ELR (cell line): ENCODE measurements around the gene FOXF2.

Experiments used
- DNase-seq: peaks from one replicate; pipeline ENCODE4 v3.0.0-alpha.2; 2015; ENCODE audit warnings: low read depth

Gene FOXF2

GRCh38 chr6:1378065-1379016 lies 11.0 kb upstream of the FOXF2 start:
- DNase-seq = no peak

- DNase-seq = peak; percentile 34
Measured at GRCh38 chr6:1379017-1379787, 10.2 kb upstream of the FOXF2 start.

GRCh38 chr6:1379788-1380147 lies 9.6 kb upstream of the FOXF2 start:
- no peak for DNase-seq

GRCh38 chr6:1380625-1381427 lies 8.6 kb upstream of the FOXF2 start:
- DNase-seq = no peak

GRCh38 chr6:1381481-1382330 lies 7.7 kb upstream of the FOXF2 start:
- peak; percentile 58 for DNase-seq

GRCh38 chr6:1382331-1382882 lies 7.0 kb upstream of the FOXF2 start:
- DNase-seq = no peak

GRCh38 chr6:1382883-1383728 lies 6.3 kb upstream of the FOXF2 start:
- no peak for DNase-seq

GRCh38 chr6:1383729-1384548 lies 5.4 kb upstream of the FOXF2 start:
- DNase-seq = no peak

- no peak for DNase-seq
Measured at GRCh38 chr6:1384549-1385128, 4.7 kb upstream of the FOXF2 start.

GRCh38 chr6:1385129-1386037 lies 4.0 kb upstream of the FOXF2 start:
- DNase-seq = no peak

GRCh38 chr6:1386038-1386709 lies 3.2 kb upstream of the FOXF2 start:
- no peak for DNase-seq

GRCh38 chr6:1387538-1387875 lies 1.9 kb upstream of the FOXF2 start:
- no peak for DNase-seq

- DNase-seq = peak; percentile 48
Measured at GRCh38 chr6:1387876-1388629, 1.3 kb upstream of the FOXF2 start.

- peak; percentile 35 for DNase-seq
Measured at GRCh38 chr6:1388630-1389368, 577 bp upstream of the FOXF2 start.

- DNase-seq = peak; percentile 69
Measured at GRCh38 chr6:1390133-1390945, 963 bp downstream of the FOXF2 start.
